Fibroblast of peridontal ligament (primary cell): ENCODE data around the gene CFD.

Source experiments
- DNase-seq: peaks from one replicate; pipeline ENCODE4 v3.0.0-alpha.2; 2010; ENCODE audit errors: extremely low read depth

CFD gene

GRCh38 chr19:906480-906879, 47.0 kb downstream of the CFD start:
- no peak for DNase-seq

GRCh38 chr19:907183-907853, 47.9 kb downstream of the CFD start:
- no peak for DNase-seq

- no peak for DNase-seq
These were observed 52.0 kb downstream of the CFD start for GRCh38 chr19:911197-912033.

- no peak for DNase-seq
These were observed 53.0 kb downstream of the CFD start for GRCh38 chr19:912181-913079.
